DOHH2 (cell line): Measurements from ENCODE around the gene ALOX5AP.

Experiments used
- H3F3A ChIP-seq: fragments of 200-600 bp; sonication (generic), shearing (Covaris generic); 2 replicates; pipeline ENCODE4 v1.6.0; 2016; ENCODE audit warnings: antibody characterized with exemption, mild to moderate bottlenecking; ENCODE audit not compliant: control insufficient read depth, insufficient read depth
- H3K27ac ChIP-seq: fragments of 200-600 bp; sonication (generic); 2 replicates; pipeline ENCODE4 v1.5.1; 2014; ENCODE audit warnings: low read depth, mild to moderate bottlenecking, low read length, moderate library complexity
- H3K27me3 ChIP-seq: fragments of 200-600 bp; sonication (generic); 2 replicates; pipeline ENCODE4 v1.6.1; 2014; ENCODE audit warnings: mild to moderate bottlenecking, low read length, mixed read lengths; ENCODE audit not compliant: control insufficient read depth
- H3K36me3 ChIP-seq: fragments of 200-600 bp; sonication (generic); 2 replicates; pipeline ENCODE4 v1.6.1; 2014; ENCODE audit warnings: mild to moderate bottlenecking, low read length, moderate library complexity, mixed read lengths; ENCODE audit not compliant: control insufficient read depth
- H3K4me1 ChIP-seq: fragments of 200-600 bp; sonication (generic); 2 replicates; pipeline ENCODE4 v1.6.1; 2014; ENCODE audit warnings: mild to moderate bottlenecking, low read length, mixed read lengths; ENCODE audit not compliant: control insufficient read depth
- H3K4me2 ChIP-seq: fragments of 200-600 bp; sonication (generic); 2 replicates; pipeline ENCODE4 v1.6.0; 2014; ENCODE audit warnings: mild to moderate bottlenecking, low read length, moderate library complexity
- H3K4me3 ChIP-seq: fragments of 200-600 bp; sonication (generic); 2 replicates; pipeline ENCODE4 v1.5.1; 2014; ENCODE audit warnings: mild to moderate bottlenecking, low read length, mixed read lengths
- H3K79me2 ChIP-seq: fragments of 200-600 bp; sonication (generic); 2 replicates; pipeline ENCODE4 v1.6.1; 2014; ENCODE audit warnings: mild to moderate bottlenecking, low read length, mixed read lengths; ENCODE audit not compliant: control insufficient read depth
- H3K9me2 ChIP-seq: fragments of 200-600 bp; sonication (generic); replicated peaks from 2 replicates; pipeline ENCODE4 v1.6.1; 2014; ENCODE audit warnings: mild to moderate bottlenecking, low read length, mixed read lengths; ENCODE audit not compliant: control insufficient read depth
- H3K9me3 ChIP-seq: fragments of 200-600 bp; sonication (generic); 2 replicates; pipeline ENCODE4 v1.6.1; 2014; ENCODE audit warnings: antibody characterized with exemption, low read length, mixed read lengths; ENCODE audit not compliant: control insufficient read depth, insufficient read depth
- H4K20me1 ChIP-seq: fragments of 200-600 bp; sonication (generic); 2 replicates; pipeline ENCODE4 v1.6.0; 2014; ENCODE audit warnings: low read depth, mild to moderate bottlenecking, antibody characterized with exemption, low read length, moderate library complexity; ENCODE audit not compliant: control insufficient read depth, insufficient read depth
- CTCF ChIP-seq: fragments of 200-600 bp; sonication (generic); IDR thresholded peaks from one replicate; pipeline ENCODE4 v1.5.1; 2014; ENCODE audit warnings: antibody characterized with exemption, mild to moderate bottlenecking, low read depth, low read length; ENCODE audit not compliant: poor library complexity, severe bottlenecking
- EZH2phosphoT487 ChIP-seq: fragments of 200-600 bp; sonication (generic); IDR thresholded peaks from 2 replicates; pipeline ENCODE4 v1.6.1; 2017; ENCODE audit warnings: borderline replicate concordance, mild to moderate bottlenecking, antibody characterized with exemption, low read length, moderate library complexity, mixed read lengths

Gene ALOX5AP

DNA sequence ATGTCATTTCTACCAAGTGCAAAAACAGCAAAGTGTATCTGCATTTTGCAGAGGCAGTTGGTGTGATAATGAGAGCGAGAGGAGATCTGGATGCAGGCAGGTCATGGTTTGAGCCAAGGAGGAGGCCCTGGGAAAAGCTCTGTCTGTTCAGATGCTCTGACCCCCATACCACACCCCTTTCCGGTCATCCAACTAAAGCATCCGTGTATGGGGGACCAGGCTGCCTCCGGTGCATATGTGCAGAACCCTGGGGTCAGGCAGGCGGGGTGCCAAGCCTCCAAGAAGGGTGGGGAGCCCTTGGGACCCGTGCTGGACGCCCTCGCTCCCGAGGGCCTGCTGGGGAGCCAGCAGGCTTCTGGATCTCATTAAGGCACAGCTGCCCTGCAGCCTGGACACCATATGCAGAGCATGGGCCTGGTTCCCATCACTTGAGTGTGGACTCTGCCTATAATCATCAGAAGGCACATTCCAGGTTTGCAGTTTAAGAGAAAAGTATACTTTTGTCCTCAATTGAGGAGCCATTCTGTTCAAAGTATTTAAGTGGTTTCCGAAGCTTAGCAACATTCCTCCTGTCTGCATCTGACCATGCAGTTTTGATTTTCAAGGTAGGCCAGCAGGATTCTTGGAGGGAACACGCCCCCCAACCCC, 56.1 kb downstream of the ALOX5AP start:
- H3K27ac ChIP-seq: no peak overlapping the region
- no peaks in the 10 kb centered on the region for H3K79me2 ChIP-seq
- H3F3A ChIP-seq: no peaks in the 10 kb centered on the region
- H3K4me3 ChIP-seq: no peak overlapping the region
- H3K9me3 ChIP-seq: no peaks in the 10 kb centered on the region
- H3K4me1 ChIP-seq: peaks cover 6% of the 10 kb centered on the region; the same call in 1 of the 2 replicates
- H3K36me3 ChIP-seq: no peaks in the 10 kb centered on the region
- H3K4me2 ChIP-seq: no peak overlapping the region
- H4K20me1 ChIP-seq: no peaks in the 10 kb centered on the region
- TF ChIP-seq CTCF: no peak
- TF ChIP-seq EZH2phosphoT487: no peak
- H3K9me2 ChIP-seq: no peaks in the 10 kb centered on the region
- peaks cover 9% of the 10 kb centered on the region for H3K27me3 ChIP-seq

DNA sequence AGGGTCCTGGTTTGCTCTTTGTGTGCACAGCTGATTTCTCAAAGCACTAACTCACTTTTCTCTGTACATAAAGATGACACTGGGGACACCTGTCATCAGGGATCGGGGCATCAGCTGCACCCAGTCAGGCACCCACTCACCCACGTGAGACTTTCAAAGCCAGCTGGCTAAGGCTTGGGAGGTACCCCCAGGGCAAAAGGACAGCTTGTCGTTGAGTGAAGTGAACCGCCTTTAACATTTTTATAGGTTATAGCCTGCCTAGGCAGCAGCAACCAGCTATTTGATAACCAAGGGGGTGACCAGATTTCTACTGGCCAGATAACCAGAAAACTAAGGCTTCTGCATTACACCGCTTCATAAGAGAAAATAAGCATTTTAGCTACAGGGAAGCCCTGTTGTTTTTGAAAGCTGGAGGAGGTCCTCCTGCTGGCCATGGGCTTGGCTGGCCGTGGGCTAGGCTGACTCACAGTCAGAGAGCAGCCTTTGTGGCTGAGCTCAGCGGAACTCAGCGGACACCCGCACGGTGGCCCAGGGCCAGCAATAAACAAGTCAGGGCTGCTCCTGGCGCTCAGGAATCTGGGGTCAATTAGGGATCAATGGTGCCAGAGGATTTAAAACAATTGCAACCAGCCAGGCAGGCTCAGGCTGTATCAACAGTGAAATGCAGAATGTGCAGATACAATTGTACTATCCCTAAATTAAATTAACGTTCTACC, 57.1 kb downstream of the ALOX5AP start:
- no peak overlapping the region for H3K4me2 ChIP-seq
- peaks cover 7% of the 10 kb centered on the region; the same call in 1 of the 2 replicates for H3K4me1 ChIP-seq
- no peaks in the 10 kb centered on the region for H3K9me2 ChIP-seq
- no peak overlapping the region for H3K27ac ChIP-seq
- H3K9me3 ChIP-seq: no peaks in the 10 kb centered on the region
- H4K20me1 ChIP-seq: no peaks in the 10 kb centered on the region
- no peaks in the 10 kb centered on the region for H3K79me2 ChIP-seq
- peaks cover 17% of the 10 kb centered on the region for H3K27me3 ChIP-seq
- no peaks in the 10 kb centered on the region for H3F3A ChIP-seq
- H3K4me3 ChIP-seq: no peak overlapping the region
- no peaks in the 10 kb centered on the region for H3K36me3 ChIP-seq
- no peak for TF ChIP-seq CTCF

- TF ChIP-seq EZH2phosphoT487 (no peak), CTCF (no peak)
- Histone ChIP-seq H3K9me3 (no peaks in the 10 kb centered on the region), H3K4me1 (peaks cover 7% of the 10 kb centered on the region; the same call in 1 of the 2 replicates), H3K79me2 (no peaks in the 10 kb centered on the region), H3F3A (no peaks in the 10 kb centered on the region), H3K9me2 (no peaks in the 10 kb centered on the region), H3K27ac (no peak overlapping the region), H3K4me2 (no peak overlapping the region), H3K36me3 (no peaks in the 10 kb centered on the region), H4K20me1 (no peaks in the 10 kb centered on the region), H3K27me3 (peaks cover 17% of the 10 kb centered on the region), H3K4me3 (no peak overlapping the region)
Measured at GRCh38 chr13:30796132-30796572, 60.8 kb downstream of the ALOX5AP start.
